Heart left ventricle (tissue), 13 donors: Measurements from ENCODE around the gene SLC2A5.

Experiments
- CTCF ChIP-seq, 12 donors: fragments of 200-600 bp; sonication (generic) in 4 of 12; IDR thresholded peaks; one replicate each; pipeline versions ENCODE4 v1.5.0 to v1.8.0; 2018 to 2022; ENCODE audit warnings: antibody characterized with exemption in 12 of 12, mild to moderate bottlenecking in 5 of 12
- POLR2A ChIP-seq, 2 donors: fragments of 450-650 bp; IDR thresholded peaks; one replicate each; pipeline ENCODE4 v1.6.1; 2017; ENCODE audit warnings: antibody characterized with exemption in 2 of 2, mild to moderate bottlenecking in 2 of 2, moderate library complexity in 2 of 2
- donor health status: ischemic (EF 13 %, LVEDD 7.1; RV severe dilation, severe dysfunction).
- donor health status: DM: no; HTN: yes; CAD: no.
- donor health status: DM: no; HTN: no; CAD: no.
- donor health status: ischemic (EF 25% LVEDD 6.9; RV normal size, moderate dysfunction).
- donor health status: ischemic (EF 25% LVEDD 5.7; RV mildly dilated, moderate dysfunction).
- donor health status: ischemic (EF 35%, LVEDD 5.7; RV mildly dilated, moderate dysfunction).
- donor health status: nonischemic (EF 11% LVEDD 7.7; RV severe dilation, severe dysfunction).
- donor health status: DM: yes; HTN: yes; CAD: no.
- donor health status: PGD.
- donor health status: ischemic (EF 29% LVEDD 5.4; RV normal size, mild dysfunction).
- donor health status: nonischemic (EF 23%, LVEDD 6.1; RV moderate dilation, normal function).

GRCh38 chr1:9065213-9065751 is 4.2 kb downstream of the SLC2A5 start:
- no peak for TF ChIP-seq CTCF (IDR thresholded peaks at IDR 0.05)
- no peak for TF ChIP-seq POLR2A (IDR thresholded peaks at IDR 0.05)
